GM21528 (cell line): Measurements from ENCODE around the gene ACVR1.
"Not testable (repeated sequence)": the region's sequence is repeated elsewhere in the genome, so short reads cannot be mapped to it uniquely, and the experiment has no call there.

Experiments
- ATAC-seq: cut with Tn5 transposase; IDR thresholded peaks from one replicate; pipeline ENCODE4 v1.9.1; 2021; ENCODE audit warnings: mild to moderate bottlenecking, moderate library complexity; ENCODE audit not compliant: unreplicated experiment, low FRiP score

The ACVR1 gene

DNA sequence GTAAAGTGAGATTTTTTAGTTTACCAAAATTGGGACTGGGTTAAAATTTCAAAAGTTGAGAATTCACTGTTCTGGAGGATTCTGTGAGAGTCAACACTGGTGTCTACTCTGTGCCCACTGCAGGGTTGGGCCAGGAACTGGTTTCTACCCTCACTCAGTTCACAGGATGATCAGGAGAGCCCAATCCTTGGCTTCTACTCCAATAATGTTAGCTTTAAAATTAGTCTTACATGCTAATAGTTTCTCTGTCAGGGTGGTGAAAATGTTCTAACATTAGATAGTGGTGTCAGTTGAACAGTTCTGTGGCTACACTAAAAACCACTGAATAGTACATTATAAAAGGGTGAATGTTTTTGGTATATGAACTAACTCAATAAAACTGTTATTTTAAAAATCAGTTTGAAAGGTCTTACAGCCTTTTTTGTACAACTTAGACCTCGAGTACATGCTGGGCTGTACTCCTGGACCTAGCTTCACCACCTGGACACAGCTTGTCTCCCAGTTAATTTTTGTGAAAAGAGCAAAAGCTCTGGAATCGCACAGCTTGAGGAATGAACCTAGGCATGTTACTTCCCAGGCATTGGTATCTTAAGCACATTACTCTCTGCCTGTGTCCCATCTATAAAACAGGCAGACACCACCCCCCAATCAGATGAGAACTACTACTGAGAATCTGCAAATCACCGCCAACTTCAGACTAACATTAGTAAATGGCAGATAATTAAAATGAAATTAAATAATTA lies 44.4 kb downstream of the ACVR1 start:
- no peak for ATAC-seq

DNA sequence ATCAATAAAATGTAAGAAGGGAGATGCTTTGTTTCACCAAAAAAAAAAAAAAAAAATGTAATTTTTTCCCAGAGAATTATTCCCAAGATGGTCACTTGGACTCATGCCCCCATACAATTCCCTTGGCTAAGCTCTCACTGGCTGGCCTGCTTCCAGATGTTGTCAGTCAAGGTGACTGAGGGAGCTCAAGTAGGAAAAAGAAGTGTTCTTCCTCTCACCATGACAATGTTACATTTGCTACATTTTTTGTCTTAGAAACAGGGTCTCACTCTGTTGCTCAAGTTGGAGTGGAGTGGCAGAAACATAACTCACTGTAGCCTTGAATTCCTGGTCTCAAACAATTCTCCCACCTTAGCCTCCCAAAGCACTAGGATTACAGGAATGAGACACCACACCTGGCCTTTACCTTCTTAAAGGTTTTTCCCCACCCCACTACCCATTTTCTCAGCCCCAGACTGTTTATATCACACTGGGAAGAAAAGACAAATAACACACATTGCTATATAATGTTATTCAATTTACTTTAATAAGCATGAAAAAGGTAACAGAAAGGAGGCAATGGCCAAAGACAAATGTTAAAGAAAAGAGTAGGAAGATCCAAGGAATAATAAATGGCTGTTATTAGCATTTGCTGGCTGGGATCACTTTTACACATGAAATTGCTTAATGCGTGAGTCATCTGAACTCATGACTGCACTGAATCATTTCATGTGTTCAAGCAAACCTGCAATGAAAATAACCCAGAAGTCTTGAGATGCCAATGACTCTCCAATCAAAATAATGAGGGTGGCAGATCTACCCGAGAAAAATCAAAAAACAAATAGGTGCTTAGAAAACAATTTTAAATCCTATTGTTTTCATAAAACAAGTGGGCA lies 45.2 kb downstream of the ACVR1 start:
- no peak for ATAC-seq

DNA sequence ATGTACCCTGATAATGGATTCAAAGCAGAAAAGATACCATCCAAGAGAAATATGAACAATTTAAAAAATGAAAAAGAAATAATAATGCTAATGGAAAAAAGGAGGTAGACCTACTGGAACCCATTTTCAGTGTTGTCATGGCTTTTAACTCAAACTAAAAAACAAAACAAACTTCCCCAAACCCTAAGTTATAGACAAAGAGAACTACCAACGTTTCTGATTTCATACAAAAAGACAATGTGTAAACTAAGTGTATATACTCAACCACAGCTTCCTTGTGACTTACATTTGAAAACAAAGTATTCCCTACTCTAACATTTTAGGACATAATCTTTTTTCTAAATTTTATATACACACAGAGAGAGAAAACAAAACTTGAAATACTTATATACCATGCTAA lies 45.9 kb downstream of the ACVR1 start:
- ATAC-seq = no peak

DNA sequence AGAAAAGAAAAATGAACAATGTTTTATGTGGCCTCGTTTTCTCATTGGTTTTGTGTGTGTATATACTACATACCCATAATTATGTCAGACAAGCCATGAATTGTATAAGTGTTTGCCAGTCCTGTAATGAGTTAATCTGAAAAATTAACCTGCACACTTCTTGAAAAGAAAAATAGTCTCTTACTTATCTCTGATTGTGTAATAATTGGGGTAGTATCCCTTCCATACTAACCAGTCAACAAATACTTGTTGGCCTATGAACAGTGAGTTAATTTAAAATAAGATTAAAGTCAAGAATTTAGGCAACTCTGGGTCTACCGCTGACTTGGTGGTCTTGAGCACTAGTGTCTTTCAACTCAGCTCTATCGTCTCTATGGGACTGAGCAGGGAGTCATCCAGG lies 48.8 kb downstream of the ACVR1 start:
- ATAC-seq = no peak

DNA sequence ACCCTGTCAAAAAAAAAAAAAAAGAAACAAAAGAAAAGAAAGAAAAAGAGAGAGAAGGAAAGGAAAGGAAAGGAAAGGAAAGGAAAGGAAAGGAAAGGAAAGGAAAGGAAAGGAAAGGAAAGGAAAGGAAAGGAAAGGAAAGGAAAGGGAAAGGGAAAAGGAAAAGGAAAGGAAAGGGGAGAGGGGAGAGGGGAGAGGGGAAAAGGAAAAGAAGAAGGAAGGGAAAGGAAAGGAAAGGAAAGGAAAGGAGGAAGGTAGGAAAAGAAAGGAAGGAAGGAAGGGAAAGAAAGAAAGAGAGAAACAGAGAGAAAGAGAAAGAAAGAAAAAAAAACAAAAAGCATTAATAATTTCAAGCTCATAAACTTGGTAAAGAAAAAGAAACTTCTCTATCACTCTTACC lies 49.5 kb downstream of the ACVR1 start:
- not testable (repeated sequence) for ATAC-seq

DNA sequence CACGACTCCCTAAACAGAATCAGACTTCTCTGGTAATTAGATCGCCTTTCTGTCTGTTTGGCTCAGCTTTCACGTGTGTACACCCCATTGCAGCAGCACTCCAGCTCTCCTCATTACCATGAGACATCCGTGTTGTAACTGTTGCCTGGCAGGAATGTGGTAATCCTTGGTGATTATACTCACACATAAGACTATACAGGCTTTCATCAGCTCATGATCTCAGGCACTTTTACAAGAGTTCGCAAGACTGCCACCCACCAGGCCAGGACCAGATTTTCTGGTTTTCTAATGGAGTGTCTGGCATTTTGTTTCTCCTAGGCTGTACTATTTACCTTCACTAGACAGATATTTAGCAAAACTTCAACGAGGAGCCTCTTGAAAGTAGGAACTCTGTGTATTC lies 50.2 kb downstream of the ACVR1 start:
- no peak for ATAC-seq

DNA sequence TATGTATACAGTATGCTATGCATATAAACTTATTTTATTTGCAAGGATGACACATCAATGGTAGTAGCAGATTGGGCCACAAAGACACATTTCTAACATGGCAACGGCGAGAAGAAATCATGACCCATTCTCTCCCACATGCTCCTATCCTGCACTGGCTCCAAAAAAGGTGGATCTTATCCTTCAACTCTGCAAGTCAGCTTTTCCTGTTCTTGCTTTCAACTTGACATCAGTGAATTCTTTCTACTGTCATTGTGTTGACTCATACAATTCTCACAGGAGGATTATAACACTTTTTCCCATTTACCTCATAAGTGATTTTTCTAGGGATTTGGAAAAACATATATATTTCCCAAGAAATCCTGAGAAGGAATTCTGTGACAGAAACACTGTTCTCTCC lies 53.1 kb downstream of the ACVR1 start:
- no peak for ATAC-seq

DNA sequence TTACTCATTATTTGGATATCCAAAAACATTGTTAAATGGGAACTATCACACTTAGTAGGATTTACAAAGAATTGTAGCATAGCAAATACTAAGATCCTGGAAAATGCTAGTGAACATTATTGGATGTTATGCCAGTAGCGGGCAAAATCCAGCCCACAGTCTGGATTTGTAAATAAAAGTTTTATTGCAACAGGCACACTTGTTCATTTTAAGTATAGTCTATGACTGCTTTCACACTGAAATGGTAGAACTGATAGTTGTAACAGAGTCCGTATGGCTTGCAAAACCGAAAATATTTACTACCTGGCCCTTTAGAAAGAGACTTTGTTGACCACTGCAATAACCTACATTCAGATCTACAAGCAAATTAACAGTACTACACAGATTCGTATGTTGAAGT lies 53.6 kb downstream of the ACVR1 start:
- ATAC-seq = no peak

DNA sequence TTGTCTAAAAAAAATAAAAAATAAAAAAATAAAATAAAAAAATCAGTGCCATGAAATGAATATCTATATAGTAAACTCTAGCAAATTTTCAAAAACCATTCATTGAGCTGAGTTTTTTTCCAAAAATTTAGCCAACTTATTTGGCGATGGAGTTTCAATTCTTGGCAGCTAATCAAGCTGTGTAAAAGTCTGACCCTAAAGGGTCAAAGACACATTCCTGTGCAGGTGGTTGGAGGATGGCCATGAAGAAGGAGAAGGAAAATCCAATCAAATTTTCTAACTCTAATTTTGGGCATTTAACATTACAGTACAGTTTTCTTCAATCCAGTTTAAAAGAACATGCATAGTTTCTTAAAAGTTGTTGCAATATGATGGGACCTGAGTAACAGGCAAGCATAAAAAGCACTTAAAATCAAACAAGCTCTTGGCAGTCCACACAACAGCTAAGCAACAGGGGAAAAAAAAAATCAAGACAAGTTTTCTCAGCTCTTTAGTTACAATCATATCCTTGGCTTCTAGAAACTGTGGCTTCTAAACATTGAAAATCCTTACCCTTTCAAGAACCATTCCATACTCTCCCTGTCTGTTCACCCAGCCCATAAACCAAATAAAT lies 54.5 kb downstream of the ACVR1 start:
- no peak for ATAC-seq

DNA sequence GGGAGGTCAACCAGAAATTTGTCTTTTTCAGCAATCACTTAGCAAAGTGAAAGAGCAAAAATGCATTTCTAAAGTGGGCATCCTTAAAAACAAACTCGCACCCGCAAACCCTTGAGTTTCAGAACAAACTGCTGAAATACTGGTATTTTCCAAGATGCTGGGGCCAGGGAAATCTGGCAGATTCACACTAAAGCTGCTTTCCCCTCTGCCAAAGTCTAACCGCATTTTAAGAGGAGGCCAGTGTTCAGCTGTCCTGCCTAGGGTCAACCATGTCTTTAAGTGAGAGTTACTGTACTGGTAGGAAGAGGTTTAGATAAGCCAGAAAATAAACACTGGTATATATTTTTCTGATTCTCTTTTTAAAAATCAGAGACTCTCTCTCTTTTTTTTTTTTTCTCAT lies 55.9 kb downstream of the ACVR1 start:
- no peak for ATAC-seq

DNA sequence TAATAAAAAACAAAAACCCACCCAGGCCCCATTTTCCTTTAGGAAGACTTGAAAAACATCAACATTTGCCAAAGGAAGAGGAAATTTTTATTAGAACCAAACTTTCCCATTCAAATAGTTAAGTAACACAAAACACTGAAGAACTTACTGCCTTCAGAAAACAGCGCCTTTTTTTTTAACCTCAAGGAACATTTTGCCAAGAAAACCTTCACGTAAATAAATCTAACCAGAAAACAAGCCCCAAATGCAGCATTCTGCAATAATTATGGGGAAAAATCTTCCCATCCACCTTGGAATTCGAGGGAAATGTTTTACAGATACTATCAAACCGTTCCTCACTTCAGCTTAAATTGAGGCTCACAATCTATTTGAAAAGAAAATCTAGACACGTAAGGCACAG lies 56.4 kb downstream of the ACVR1 start:
- no peak for ATAC-seq

DNA sequence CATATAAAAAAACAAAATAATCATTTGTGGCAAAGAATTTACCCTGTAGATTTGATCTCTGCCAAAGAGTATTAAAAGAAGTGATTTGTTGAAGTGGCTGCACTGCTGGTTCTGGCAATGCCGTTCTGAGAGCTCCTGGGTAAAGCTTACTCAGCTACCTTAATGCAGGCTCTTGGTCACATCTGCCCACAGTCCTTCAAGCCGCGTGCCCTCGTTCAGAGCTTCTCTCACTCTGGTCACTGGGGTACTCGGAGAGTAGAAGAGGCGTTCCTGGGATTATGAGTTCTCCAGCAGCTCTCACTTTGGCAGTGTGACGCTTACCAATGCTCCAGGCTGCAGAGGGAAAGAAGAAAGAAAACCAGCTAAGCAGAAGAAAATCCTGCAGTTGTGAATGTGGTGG lies 57.9 kb downstream of the ACVR1 start:
- ATAC-seq = no peak

DNA sequence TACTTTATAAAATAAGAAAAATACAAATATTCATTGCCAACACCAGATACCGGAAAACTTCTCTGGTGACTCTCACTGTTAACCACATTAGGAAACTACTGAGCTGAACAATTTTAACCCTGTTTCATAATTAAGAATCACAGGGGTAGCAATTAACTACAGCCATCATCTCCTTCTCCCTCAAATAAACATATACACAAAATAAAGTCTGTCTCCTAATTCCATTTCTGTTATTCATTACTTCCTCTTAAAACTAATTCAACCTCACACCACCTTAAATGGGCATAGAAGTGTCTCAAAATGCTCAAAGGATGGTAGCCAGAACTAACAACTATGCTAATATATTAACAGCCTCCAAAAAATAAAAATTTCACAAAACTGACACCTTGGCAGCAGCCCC lies 60.7 kb downstream of the ACVR1 start:
- ATAC-seq = no peak

DNA sequence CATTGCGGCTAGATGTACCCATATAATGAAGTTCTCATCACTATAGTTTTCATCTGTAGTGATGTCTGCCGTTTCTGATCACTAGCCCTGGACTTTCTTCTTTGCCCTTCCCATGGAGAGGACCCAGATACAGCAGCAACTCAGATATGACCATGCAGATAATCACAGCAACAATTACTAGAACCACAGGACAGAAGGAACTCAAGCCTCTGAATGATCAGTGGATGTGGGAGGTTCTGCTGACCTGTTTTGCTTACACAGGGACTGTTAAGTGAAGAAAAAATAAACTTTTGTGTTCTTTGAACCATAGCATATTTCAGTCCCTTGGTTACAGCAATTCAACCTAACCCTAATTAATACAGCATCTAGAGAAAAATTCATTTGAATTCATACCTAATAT lies 62.7 kb downstream of the ACVR1 start:
- no peak for ATAC-seq

DNA sequence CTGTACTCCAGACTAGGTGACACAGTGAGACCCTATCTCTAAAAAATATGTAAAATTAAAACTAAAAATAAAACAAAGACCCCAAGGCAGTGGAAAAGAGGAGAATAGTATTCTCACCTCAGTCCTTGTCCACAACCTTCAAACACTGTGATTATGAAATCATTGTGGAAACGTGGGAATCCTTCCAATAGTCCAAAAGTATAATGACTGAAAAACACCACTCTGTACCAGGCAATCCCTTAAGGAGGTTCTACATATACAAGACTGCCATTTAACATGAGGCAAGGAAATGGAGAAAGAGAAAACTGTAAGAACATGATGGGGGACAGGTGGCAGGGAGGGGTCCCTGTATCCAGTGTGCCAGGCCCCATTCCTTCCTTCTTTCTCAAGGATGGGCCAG lies 66.1 kb downstream of the ACVR1 start:
- no peak for ATAC-seq

DNA sequence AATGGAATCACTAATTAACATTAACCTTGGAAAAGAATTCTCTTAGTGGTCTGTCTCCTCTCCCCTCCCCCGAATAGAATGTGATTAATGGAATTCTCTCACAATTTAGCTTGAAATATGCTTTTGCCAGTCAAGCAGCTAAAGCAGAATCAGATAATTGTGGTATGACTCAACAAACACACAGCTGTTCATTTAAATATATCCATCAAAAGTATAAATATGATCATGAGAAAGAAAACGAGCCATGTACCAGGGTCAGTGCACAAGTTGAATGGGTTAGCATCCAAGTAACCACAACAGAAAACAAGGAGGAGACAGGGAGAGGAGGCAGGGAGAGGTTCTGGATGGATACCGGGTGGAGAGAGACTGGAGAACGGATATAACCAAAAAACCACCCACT lies 66.9 kb downstream of the ACVR1 start:
- no peak for ATAC-seq

DNA sequence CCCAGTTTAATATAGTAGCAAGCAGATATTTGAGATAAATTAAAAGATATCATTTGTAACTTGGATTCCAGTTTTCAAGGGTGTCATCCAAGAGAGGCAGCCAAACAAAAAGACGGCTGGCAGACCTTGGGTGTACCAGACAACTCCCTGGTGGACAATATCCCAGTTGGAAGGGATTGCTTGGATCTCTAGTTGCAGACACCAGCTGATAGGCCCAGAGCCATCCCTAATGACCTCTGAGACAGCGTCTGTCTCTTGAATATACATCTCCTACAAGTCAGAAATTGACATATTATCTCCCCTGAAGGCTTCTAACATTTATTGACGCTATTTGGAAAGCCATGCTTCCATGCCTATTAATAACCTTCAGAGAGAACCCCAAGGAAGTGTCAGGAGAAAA lies 67.7 kb downstream of the ACVR1 start:
- no peak for ATAC-seq

DNA sequence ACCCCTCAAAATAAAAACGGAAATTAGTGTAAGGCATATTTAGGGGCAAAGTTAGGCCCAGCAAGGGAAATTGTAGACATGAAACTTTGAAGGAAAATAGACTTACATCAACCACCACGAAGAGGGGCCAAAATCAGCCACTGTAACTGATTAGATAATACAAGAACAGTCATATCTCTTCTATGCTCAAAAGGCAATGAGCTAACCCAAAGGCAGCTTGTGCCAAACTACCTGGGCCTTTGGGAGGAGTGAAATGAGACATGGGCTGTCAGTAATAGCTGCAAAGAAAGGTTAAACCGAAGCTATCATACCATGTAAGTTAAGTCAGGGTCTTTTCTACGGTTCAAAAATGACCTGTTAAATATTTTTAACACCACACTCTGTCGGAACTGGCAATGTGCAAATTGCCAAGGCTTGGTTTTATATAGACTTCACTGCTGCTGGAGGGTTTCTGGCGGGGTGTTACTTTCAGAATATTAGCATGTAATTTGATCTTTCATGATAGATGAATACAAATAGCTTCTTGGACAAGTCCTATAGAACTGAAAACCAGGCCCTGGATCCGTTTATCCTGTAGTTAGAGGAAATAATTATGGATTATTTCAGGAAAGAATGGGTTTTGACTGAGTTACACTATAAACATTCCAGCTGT lies 69.6 kb downstream of the ACVR1 start:
- no peak for ATAC-seq

DNA sequence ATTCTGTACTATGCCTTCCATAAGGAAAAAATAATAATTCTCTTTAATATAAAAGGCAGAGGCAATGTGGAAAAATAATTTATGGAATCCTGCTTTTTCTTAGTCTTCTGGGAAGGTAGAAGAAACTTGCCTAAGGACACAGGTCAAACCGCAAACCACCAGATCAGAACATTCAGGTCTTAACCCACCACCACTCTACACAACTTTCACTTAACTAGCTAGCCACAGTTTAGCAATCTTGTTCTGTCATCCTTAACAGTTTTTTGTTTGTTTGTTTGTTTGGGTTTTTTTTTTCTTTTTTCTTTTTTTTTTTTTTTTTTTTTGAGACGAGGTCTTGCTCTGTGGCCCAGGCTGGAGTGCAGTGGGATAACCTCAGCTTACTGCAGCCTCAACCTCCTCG lies 70.6 kb downstream of the ACVR1 start:
- no peak for ATAC-seq

DNA sequence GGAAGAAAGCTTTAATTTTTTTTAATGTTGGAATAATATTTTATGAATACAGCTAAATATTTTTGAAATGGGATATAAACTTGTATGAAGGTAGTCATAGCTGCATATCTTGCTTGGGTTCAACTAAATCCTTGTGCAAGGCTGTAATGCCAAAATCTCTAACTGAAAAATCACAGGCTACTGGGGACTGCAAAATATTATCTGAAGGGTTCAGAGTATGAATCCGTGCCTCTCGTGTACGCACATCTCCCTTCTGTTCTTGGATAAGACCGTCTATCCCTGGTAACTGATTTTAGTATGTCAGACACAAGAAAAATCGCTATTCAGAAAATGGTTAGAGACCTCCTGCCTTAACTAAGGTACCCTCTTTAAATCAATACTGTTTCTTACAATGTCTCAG lies 71.8 kb downstream of the ACVR1 start:
- no peak for ATAC-seq

DNA sequence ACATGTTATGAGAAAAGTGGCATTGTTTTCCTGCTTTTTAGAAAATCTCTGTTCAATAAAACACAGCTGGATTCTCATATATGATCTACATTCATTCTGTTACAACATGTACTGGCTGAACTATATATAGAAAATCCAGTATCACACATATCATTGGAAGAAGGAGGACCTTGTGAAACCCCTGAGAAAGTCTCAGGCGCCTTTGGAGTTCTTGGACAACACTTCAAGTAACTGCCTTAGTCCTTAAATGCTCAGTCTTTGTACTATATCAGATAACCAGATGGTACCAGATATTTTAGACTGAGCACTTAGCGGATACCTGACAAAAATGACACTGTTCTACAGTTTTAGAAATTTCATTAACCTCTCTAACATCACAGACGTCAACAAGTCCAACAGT lies 72.2 kb downstream of the ACVR1 start:
- ATAC-seq = no peak
